Peyer's patch (tissue), 4 donors: ENCODE results near the gene OCA2. TPM values are rescaled to one million over a fixed set of nuclear protein-coding genes. Genes with fewer than 3 reads are reported as not detected.

ENCODE experiments used
- DNase-seq, 3 donors: peaks; one replicate each; pipeline ENCODE4 v3.0.0-alpha.2; 2017 to 2019
- H3K27ac ChIP-seq, 4 donors: fragments of 200-600 bp; sonication (generic); one replicate each; pipeline ENCODE4 v1.5.1; 2016 to 2019
- H3K27me3 ChIP-seq, 2 donors: fragments of 200-600 bp; sonication (generic); one replicate each; pipeline ENCODE4 v1.5.1; 2019
- H3K36me3 ChIP-seq, 3 donors: fragments of 200-600 bp; sonication (generic); one replicate each; pipeline ENCODE4 v1.5.1; 2016 to 2019
- H3K4me1 ChIP-seq, 4 donors: fragments of 200-600 bp; sonication (generic); one replicate each; pipeline ENCODE4 v1.5.1; 2016 to 2019
- H3K4me3 ChIP-seq, 4 donors: fragments of 200-600 bp; sonication (generic); 1 replicate in 3 of 4; 2 replicates in 1 of 4; pipeline ENCODE4 v1.5.1; 2016 to 2019; ENCODE audit warnings: mild to moderate bottlenecking in 1 of 4
- H3K9me3 ChIP-seq, 4 donors: fragments of 200-600 bp; sonication (generic); one replicate each; pipeline ENCODE4 v1.5.1; 2016 to 2019; ENCODE audit warnings: mild to moderate bottlenecking in 1 of 4
- CTCF ChIP-seq, 6 experiments: fragments of 450-650 bp in 4 of 6; fragments of 200-600 bp in 2 of 6; sonication (generic) in 1 of 6; IDR thresholded peaks; one replicate each; pipeline ENCODE4 v1.5.1; 2017 to 2019; ENCODE audit warnings: antibody characterized with exemption in 6 of 6, mild to moderate bottlenecking in 3 of 6, moderate library complexity in 1 of 6
- POLR2A ChIP-seq, 2 donors: fragments of 450-650 bp; IDR thresholded peaks; one replicate each; pipeline ENCODE4 v1.5.1; 2017; ENCODE audit warnings: antibody characterized with exemption in 2 of 2, mild to moderate bottlenecking in 2 of 2, moderate library complexity in 2 of 2
- total RNA-seq, 4 donors: library from RNA; depleted of rRNA; stranded (reverse); fragments of >200 nt; gene quantifications; one replicate each; pipeline ENCODE4 v1.1.0, GENCODE V29; 2016

OCA2 gene
- total RNA-seq, 4 donors from 2014 or later, result 1.4 to 3.0 TPM; not detected in 2

DNA sequence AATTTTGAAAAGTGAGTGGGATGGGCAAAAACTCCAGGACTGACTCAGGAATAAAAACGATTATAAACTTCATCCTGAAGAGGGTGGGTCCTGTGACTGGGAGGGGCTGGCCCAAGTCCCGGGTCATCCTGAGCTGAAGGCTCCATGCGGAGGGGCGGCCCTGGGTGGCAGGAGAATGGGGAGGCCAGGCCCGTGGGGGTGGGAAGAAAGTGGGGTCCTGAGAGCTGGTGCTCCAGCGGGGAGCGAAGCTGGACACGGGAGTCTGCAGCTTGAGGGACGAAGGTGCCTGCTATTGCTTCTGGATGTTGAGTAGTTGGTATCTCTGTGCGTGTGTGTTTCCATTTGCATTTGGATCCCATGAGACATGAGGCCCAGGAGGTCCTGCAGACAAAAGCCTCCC lies 4.7 kb upstream of the OCA2 start:
- peaks cover 0 to 18% (median 12%) of the 10 kb centered on the region in 4 donors for H3K4me1 ChIP-seq
- H3K27ac ChIP-seq, result no peak overlapping the region
- no peak for DNase-seq
- TF ChIP-seq POLR2A (IDR thresholded peaks at IDR 0.05) (no peak), CTCF (IDR thresholded peaks at IDR 0.05) (no peak)
- H3K4me3 ChIP-seq, result no peak overlapping the region
- H3K36me3 ChIP-seq, result no peaks in the 10 kb centered on the region
- peaks cover 0 to 4% (median 0%) of the 10 kb centered on the region in 4 donors for H3K9me3 ChIP-seq
- H3K27me3 ChIP-seq, result peaks cover 0 to 4% of the 10 kb centered on the region in 2 donors

GRCh38 chr15:28101983-28102441 lies 2.9 kb upstream of the OCA2 start:
- H3K4me3 ChIP-seq, result no peak overlapping the region
- DNase-seq, result no peak
- H3K27ac ChIP-seq, result no peak overlapping the region
- TF ChIP-seq POLR2A (IDR thresholded peaks at IDR 0.05) (no peak), CTCF (IDR thresholded peaks at IDR 0.05) (no peak)
- H3K4me1 ChIP-seq, result peaks cover 0 to 23% (median 14%) of the 10 kb centered on the region in 4 donors
- H3K36me3 ChIP-seq, result no peaks in the 10 kb centered on the region
- peaks cover 0 to 4% (median 0%) of the 10 kb centered on the region in 4 donors for H3K9me3 ChIP-seq
- H3K27me3 ChIP-seq, result peaks cover 0 to 16% of the 10 kb centered on the region in 2 donors

GRCh38 chr15:28101201-28101600 lies 2.1 kb upstream of the OCA2 start:
- peaks cover 0 to 4% (median 0%) of the 10 kb centered on the region in 4 donors for H3K9me3 ChIP-seq
- peaks cover 0 to 23% (median 13%) of the 10 kb centered on the region in 4 donors for H3K4me1 ChIP-seq
- peak in 1 of 3 donors; percentile 1 for DNase-seq
- H3K27ac ChIP-seq, result no peak overlapping the region
- TF ChIP-seq POLR2A (IDR thresholded peaks at IDR 0.05), result no peak
- no peak for TF ChIP-seq CTCF (IDR thresholded peaks at IDR 0.05)
- H3K27me3 ChIP-seq, result peaks cover 0 to 20% of the 10 kb centered on the region in 2 donors
- H3K4me3 ChIP-seq, result no peak overlapping the region
- no peaks in the 10 kb centered on the region for H3K36me3 ChIP-seq

DNA sequence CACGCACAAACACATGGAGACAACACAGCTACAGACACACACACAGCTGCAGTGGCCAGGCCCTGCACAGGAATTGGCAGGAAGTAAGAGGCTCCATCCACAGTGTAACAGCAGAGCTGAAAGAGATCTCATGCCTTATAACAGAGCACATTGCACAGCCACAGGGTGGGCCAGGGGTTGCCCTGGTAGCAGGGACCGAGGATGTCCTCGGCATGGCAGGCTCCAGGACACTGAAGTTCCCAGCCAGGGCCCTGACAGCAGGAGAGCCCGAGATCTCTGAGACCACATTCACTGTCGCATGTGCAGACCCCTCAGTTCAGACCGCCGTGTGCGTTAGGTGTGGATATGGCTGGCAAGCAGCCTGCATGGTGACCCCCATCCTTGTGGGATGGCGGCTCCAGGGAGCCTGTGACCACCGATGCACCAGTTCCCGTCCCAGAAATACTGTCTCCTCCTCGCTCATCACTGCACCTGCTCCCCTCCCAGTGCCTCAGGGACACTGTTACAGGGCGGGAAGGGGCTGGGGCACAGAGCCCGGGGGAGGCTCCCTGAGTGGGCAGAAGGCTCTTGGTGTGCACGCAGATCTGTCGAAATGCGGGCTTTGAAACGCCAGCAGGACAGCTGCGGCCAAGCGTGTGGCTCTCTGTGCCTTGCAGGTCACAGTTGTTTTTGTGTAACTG lies 1.5 kb upstream of the OCA2 start:
- Histone ChIP-seq H3K27ac (no peak overlapping the region), H3K4me3 (no peak overlapping the region), H3K36me3 (no peaks in the 10 kb centered on the region), H3K9me3 (peaks cover 0 to 4% (median 0%) of the 10 kb centered on the region in 4 donors), H3K4me1 (peaks cover 0 to 27% (median 12%) of the 10 kb centered on the region in 4 donors), H3K27me3 (peaks cover 0 to 24% of the 10 kb centered on the region in 2 donors)
- peak in 1 of 3 donors; percentile 11 for DNase-seq
- TF ChIP-seq POLR2A (IDR thresholded peaks at IDR 0.05) (no peak), CTCF (IDR thresholded peaks at IDR 0.05) (no peak)

- Histone ChIP-seq H3K27me3 (peaks cover 0 to 29% of the 10 kb centered on the region in 2 donors), H3K9me3 (peaks cover 0 to 4% (median 0%) of the 10 kb centered on the region in 4 donors), H3K4me3 (peak overlapping the region in 3 of 4 donors; percentile 22 to 35 (median 34)), H3K27ac (no peak overlapping the region), H3K4me1 (peaks cover 0 to 37% (median 16%) of the 10 kb centered on the region in 4 donors), H3K36me3 (no peaks in the 10 kb centered on the region)
- no peak for DNase-seq
- no peak for TF ChIP-seq CTCF (IDR thresholded peaks at IDR 0.05)
- no peak for TF ChIP-seq POLR2A (IDR thresholded peaks at IDR 0.05)
These were observed 533 bp upstream of the OCA2 start for GRCh38 chr15:28099555-28100140.
